HEK293T (cell line): ENCODE measurements around the gene ITGB2.

Source experiments
- ARNT ChIP-seq: fragments of 450-650 bp; IDR thresholded peaks from 2 replicates; pipeline ENCODE4 v1.6.1; 2017; ENCODE audit warnings: mild to moderate bottlenecking
- BHLHE40 ChIP-seq: fragments of 450-650 bp; IDR thresholded peaks from 2 replicates; pipeline ENCODE4 v1.6.1; 2016; ENCODE audit warnings: mild to moderate bottlenecking, moderate library complexity, borderline replicate concordance
- CTBP1 ChIP-seq: fragments of 450-650 bp; IDR thresholded peaks from 2 replicates; pipeline ENCODE4 v1.6.1; 2016; ENCODE audit warnings: borderline replicate concordance
- FOXA1 ChIP-seq: fragments of 450-650 bp; IDR thresholded peaks from 2 replicates; pipeline ENCODE4 v1.6.1; 2016; ENCODE audit warnings: mild to moderate bottlenecking
- FOXK2 ChIP-seq: fragments of 450-650 bp; IDR thresholded peaks from 2 replicates; pipeline ENCODE4 v1.6.1; 2016; ENCODE audit warnings: mild to moderate bottlenecking
- FOXM1 ChIP-seq: fragments of 450-650 bp; IDR thresholded peaks from 2 replicates; pipeline ENCODE4 v1.6.1; 2017; ENCODE audit warnings: mild to moderate bottlenecking, borderline replicate concordance
- L3MBTL2 ChIP-seq: fragments of 450-650 bp; conservative IDR thresholded peaks from 2 replicates; pipeline ENCODE4 v1.6.1; 2016; ENCODE audit warnings: mild to moderate bottlenecking
- LEF1 ChIP-seq: fragments of 450-650 bp; IDR thresholded peaks from 2 replicates; pipeline ENCODE4 v1.6.1; 2017; ENCODE audit warnings: mild to moderate bottlenecking, borderline replicate concordance
- SP1 ChIP-seq: fragments of 450-650 bp; IDR thresholded peaks from 2 replicates; pipeline ENCODE4 v1.6.1; 2017
- SUZ12 ChIP-seq: fragments of 450-650 bp; IDR thresholded peaks from 2 replicates; pipeline ENCODE4 v1.6.1; 2016; ENCODE audit warnings: mild to moderate bottlenecking
- TARDBP ChIP-seq: fragments of 450-650 bp; IDR thresholded peaks from 2 replicates; pipeline ENCODE4 v1.6.1; 2016
- TF ChIP-seq, protein P1 (sequence below): fragments of 450-650 bp; IDR thresholded peaks from 2 replicates; pipeline ENCODE4 v1.6.1; 2016

DNA sequence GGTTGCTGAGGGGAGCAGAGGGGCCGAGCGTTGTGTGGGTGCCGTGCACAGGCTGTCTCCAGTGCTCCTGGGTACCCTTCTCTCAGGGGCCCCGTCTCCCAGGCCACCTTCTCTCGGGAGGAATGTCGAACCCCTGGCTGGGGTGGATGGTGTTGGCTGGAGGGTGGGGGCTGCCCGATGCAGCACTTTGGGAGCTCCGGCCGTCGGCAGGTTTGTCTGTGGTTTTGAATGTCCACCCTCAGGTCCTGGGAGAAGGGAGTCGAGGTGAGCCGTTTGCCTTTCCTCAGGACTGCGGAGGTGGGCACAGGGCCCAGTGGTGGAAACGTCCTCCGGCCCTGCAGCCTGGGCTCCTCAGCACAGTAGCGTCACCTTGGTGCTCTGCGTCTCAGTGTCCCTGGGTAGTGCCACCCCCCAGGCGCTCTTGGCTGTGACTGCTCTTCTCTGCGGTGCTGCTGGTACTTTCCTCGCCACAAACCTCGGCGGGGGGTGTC, 33.6 kb upstream of the ITGB2 start:
- no peak for TF ChIP-seq FOXM1
- no peak for TF ChIP-seq FOXK2
- no peak for TF ChIP-seq ARNT
- no peak for TF ChIP-seq SP1
- TF ChIP-seq L3MBTL2: no peak
- TF ChIP-seq TARDBP: no peak
- no peak for TF ChIP-seq BHLHE40
- TF ChIP-seq LEF1: no peak
- TF ChIP-seq, protein P1, sequence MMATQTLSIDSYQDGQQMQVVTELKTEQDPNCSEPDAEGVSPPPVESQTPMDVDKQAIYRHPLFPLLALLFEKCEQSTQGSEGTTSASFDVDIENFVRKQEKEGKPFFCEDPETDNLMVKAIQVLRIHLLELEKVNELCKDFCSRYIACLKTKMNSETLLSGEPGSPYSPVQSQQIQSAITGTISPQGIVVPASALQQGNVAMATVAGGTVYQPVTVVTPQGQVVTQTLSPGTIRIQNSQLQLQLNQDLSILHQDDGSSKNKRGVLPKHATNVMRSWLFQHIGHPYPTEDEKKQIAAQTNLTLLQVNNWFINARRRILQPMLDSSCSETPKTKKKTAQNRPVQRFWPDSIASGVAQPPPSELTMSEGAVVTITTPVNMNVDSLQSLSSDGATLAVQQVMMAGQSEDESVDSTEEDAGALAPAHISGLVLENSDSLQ: no peak
- TF ChIP-seq FOXA1: no peak
- TF ChIP-seq SUZ12: no peak
- TF ChIP-seq CTBP1: no peak
